HT1080 (cell line): ENCODE measurements around the gene LHX6. TPM values are rescaled to one million over a fixed set of nuclear protein-coding genes. Genes with fewer than 3 reads are reported as not detected.

Experiments
- DNase-seq: peaks from one replicate; pipeline ENCODE4 v3.0.0-alpha.2; 2015; ENCODE audit warnings: low read depth
- total RNA-seq: library from RNA; depleted of rRNA; stranded (reverse); fragments of >200 nt; shearing (Covaris generic); gene quantifications from 2 replicates; pipeline ENCODE4 v1.2.3, GENCODE V29; 2014

Gene LHX6
- total RNA-seq, 1 experiment from 2014 or later: 1.4 TPM

GRCh38 chr9:122192914-122193525, 35.7 kb downstream of the LHX6 start:
- DNase-seq: no peak

DNA sequence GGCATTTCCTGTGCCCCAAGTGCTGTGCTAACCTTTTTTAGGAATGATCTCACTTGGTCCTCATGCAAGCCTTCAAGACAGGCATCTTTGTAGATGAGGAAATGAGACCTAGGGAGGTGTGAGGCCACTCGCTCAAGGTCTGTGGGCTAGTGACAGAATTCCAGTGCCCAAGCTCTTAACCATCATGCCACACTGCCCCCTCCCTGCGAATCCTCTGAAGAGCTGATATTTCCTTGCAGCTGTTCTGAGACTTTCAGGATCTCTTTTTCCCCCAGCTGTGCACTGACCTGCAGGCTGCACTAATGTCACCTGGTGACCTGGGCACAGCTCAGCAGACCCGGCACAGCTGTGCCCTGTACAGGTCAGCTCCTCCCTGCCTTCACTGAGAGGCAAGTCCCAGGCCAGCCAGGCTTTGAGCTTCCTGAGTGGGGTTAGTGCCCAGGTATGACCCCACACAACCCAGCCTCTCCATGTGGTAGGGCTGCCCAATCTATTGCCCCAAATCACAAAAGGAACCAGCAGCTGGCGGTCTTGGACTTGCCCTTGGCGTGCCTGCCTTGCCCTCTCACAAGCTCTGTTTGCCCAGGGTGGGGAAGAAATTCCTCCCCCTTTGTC, 36.4 kb downstream of the LHX6 start:
- no peak for DNase-seq

DNA sequence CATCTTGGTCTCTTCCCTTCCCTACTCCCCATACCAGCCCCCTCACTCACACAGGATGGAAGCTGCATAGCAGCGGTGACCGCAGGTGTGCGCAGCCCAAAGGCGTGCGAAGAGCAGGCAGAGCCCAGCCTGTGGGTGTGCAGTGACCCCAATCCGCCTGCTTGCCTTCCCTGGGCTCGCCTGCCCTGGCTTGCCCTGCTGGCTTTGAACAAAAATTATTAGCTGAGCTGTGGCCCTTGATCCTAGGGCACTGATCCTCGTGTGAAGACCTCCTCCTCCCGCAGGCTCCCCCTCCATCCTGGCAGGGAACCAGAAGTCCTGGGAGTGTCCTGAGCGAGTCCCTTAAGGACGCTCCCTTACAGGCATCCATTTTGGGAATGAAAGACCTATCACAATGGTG, 37.2 kb downstream of the LHX6 start:
- no peak for DNase-seq

DNA sequence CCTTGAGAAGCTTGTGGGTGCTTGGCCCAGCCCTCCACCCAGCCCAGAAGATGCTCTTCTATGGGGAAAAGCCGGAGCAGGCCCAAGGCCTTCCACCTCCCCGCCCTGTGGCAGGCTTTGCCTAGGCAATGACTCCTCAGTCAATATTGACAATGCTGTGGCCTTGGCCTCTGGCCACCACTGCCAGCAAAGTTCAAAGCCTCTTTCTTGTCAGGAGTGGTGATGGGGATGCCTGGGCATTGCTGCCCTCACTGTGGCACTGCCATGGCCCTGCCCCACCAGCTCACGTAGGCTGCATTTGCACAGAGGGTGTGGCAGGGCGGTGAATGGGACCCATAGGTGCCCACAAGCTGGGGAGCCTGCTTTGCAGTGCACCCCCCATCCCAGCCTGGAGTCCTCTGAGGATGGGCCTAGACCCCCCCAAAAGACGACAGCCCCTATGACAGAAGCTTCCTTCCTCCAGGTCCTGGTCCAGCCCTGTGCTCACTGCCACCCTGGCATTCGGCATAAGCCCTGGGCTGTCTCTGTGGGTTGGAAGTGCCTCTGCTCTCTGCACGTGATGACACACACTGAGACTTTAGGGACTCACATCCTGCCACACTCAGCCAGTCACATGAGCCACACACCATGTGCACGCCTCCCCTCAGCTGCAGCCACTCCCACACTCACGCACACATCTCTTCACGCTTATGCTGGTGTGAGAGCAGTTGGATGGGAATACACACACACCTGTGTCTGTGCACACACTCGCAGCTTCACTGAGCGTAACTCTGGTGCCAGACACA, 38.0 kb downstream of the LHX6 start:
- DNase-seq: peak; percentile 87

DNA sequence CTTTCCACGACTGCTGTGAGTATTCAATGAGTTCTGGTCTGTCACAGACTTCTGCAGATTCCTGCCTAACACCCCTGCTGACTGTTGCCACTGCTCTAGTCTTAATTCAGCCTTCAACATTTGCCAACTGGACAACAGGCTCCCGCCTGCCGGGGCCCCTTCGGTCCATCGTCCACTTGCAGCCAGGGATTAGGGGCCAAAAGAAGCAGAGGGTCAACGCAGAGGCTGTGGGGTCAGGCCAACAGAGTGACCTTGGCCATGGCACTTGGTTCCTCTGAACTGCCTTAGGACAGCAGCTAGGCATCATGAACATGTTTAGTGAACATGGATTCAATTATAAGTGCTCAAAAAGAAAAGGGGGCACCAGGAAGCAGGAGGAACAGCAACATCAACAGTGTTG, 40.4 kb downstream of the LHX6 start:
- no peak for DNase-seq

GRCh38 chr9:122186777-122187470, 41.8 kb downstream of the LHX6 start:
- no peak for DNase-seq

- DNase-seq: no peak
Observed at GRCh38 chr9:122186301-122186700, 42.5 kb downstream of the LHX6 start.

GRCh38 chr9:122184551-122184950, 44.2 kb downstream of the LHX6 start:
- DNase-seq: no peak

- DNase-seq: no peak
Observed at GRCh38 chr9:122183501-122183900, 45.3 kb downstream of the LHX6 start.

GRCh38 chr9:122180633-122181032, 48.1 kb downstream of the LHX6 start:
- peak; percentile 89 for DNase-seq

GRCh38 chr9:122179690-122180074, 49.1 kb downstream of the LHX6 start:
- DNase-seq: peak; percentile 85

GRCh38 chr9:122179054-122179689, 49.6 kb downstream of the LHX6 start:
- DNase-seq: no peak

DNA sequence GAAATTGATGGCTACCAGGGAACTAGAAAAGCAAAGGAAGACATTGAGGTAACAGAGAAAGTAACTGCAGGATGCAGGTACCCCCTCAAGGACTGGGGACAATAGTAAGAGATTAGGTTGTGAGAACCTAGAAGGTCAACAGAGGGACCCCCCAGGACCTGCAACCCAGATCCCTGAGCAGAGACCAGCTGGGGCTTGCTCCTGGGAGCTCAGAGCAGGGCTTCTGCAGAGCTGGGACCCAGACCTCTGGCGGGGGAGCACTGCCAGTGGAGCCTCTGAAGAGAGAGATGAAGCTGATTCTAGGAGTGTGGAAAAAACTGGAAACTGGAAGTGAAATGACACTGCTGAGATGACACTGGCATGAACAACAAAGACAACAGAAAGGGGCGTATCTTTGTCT, 51.8 kb downstream of the LHX6 start:
- DNase-seq: no peak

DNA sequence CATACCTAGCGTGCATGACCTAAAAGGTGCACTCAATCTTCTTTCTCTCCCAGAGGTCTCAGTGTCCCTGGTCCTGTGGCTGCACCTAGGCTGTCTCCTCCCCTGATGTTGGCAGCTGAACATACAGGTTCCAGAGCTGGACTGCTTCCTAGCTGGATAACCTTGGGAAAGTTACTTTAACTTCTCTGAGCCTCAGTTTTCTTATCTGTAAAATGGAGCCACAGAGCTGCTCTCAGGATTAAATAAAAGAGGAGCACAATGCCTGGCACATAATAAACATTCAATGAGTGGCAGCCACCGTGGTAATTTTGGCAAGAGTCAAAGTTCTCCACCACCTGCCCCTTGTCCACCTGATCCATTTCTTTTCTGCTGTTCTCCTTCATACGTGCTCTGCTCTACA, 55.1 kb downstream of the LHX6 start:
- DNase-seq: no peak

DNA sequence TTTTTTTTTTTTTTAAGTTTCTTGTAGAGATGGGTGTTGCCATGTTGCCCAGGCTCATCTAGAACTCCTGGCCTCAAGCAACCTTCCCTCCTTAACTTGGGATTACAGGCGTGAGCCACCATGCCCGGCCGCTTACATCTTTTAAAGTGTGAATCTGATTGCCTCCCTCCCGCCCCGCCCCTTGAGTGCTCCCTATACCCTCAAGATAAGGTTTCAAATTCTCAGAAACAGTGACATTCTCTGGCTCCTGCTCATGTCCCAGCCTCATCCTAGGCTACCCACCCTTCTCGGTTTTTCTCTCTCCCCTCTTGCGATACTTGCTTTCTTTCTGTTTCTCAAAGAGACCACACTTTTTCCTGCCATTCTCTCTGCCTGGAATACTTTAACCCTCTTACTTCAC, 56.6 kb downstream of the LHX6 start:
- no peak for DNase-seq

DNA sequence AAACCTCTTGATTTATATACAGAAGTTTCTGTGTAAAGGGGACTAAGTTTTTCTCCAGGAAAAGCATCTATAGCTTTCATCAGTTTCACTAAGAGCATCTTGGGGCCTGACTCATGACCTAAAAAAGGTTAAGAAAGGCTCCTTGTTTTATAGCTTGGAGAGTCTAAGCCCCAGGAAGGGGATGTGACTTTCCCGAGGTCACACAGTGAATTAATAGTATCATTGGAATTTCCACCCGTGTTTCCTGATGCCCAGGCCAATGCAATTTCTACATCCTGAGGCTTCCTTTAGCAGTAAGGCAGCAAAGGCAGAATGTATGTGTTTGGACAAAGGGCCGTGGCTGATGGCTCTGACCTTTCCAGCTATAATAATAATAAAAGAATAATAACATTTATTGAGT, 60.4 kb downstream of the LHX6 start:
- DNase-seq: peak; percentile 38

DNA sequence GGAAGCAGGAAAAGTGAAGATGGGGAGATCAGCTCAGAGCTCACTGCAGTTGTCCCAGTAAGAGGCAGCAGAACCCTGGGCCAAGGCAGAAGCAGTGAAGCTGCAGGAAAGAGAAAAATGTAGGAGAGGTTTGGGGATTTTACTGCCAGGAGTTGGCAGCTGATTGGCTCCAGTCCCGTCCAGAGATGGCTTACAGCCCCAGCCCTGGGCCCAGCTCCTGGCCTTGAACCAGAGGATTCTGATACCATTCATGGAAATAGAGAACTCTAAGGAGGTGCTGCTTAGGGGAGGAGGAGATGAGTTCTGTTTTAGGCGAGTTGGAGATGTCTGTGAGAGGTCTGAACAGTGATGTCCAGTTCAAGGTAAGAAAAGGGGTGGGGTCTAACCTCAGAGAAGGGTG, 64.5 kb downstream of the LHX6 start:
- DNase-seq: no peak

GRCh38 chr9:122162415-122162814, 66.3 kb downstream of the LHX6 start:
- DNase-seq: no peak

DNA sequence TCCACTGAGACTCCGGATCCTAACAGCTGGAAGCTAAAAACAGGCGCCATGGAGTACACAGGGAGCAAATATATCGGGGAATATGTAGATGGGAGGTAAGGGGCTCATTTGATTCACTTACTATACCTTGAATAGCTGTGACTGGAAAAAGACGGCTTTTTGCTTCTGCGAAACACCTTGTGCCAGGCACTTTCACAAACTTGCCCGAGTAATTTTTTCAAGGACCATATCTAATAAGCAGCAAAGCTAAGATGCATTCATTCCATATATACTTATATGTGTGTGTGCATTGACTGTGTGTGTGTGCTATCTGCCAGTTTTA, 68.9 kb downstream of the LHX6 start:
- no peak for DNase-seq

GRCh38 chr9:122159026-122159924, 69.5 kb downstream of the LHX6 start, which contains the start of the genes MORN5 and NDUFA8:
Gene MORN5, plus strand, starts transcription at chr9:122159908. Its CDS starts 65 bp downstream, at chr9:122159973.
Gene NDUFA8, minus strand, starts transcription at chr9:122159779. Its CDS starts 102 bp downstream, at chr9:122159677.
- DNase-seq: peak; percentile 93

DNA sequence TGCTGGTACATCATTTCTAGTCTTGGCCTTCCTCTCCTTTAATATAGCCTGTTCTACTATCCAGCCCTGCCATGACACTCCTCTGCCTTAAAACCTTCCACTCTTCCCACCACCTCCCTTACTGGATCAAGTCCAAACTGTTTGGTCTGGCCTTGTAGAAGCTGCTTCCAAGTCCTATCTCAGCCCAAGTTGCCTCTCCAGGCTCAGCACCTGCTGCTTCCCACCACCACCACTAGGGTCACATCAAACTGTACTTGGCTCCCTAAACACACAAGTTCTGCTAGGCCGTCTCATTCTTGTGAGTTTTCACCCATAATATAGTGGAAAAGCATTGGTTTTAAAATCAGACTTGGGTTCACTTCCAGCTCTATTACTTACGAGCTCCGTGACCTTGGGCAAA, 70.6 kb downstream of the LHX6 start:
- peak; percentile 65 for DNase-seq
